ENCODE data around the gene PHF10. TPM values are rescaled to one million over a fixed set of nuclear protein-coding genes. Genes with fewer than 3 reads are reported as not detected.
A peak's percentile ranks its signal among the peaks of the same experiment; 100 is the strongest.

Gene PHF10
- total RNA-seq, 3 donors from 2014 or later: 27.9 to 79.1 (median 29.8) TPM

DNA sequence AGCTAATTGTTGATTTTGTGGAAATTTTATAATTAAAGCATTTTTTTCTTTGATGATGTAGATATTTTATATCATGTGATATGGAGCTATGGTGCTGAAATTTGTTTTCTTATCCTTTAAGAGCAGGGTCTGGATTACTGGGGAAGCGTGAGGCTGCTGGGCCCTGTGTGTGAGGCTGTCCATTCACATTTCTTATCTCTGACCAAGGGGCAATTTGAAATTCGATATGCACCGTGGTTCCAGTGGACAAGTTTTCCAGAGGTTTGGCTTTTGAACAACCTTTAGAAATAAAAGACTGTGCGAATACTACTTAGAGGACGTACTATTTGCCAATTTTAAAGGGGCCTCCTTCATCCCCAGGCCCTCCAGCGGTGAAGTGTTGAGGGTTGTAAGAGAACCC is 30.9 kb upstream of the PHF10 start:
- DNase-seq (no peak), ATAC-seq (no peak)
- Histone ChIP-seq H3K36me3 (ENCODE audit: low read depth) (no peaks in the 10 kb centered on the region), H3K4me1 (ENCODE audit: low read depth) (peaks cover 10% of the 10 kb centered on the region), H3K4me3 (no peak overlapping the region), H3K9me3 (no peaks in the 10 kb centered on the region)
- intact Hi-C loops (cut with DNase I, micrococcal nuclease): no loop called here
- TF ChIP-seq, protein P1, sequence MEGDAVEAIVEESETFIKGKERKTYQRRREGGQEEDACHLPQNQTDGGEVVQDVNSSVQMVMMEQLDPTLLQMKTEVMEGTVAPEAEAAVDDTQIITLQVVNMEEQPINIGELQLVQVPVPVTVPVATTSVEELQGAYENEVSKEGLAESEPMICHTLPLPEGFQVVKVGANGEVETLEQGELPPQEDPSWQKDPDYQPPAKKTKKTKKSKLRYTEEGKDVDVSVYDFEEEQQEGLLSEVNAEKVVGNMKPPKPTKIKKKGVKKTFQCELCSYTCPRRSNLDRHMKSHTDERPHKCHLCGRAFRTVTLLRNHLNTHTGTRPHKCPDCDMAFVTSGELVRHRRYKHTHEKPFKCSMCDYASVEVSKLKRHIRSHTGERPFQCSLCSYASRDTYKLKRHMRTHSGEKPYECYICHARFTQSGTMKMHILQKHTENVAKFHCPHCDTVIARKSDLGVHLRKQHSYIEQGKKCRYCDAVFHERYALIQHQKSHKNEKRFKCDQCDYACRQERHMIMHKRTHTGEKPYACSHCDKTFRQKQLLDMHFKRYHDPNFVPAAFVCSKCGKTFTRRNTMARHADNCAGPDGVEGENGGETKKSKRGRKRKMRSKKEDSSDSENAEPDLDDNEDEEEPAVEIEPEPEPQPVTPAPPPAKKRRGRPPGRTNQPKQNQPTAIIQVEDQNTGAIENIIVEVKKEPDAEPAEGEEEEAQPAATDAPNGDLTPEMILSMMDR (IDR thresholded peaks at IDR 0.05): no peak

DNA sequence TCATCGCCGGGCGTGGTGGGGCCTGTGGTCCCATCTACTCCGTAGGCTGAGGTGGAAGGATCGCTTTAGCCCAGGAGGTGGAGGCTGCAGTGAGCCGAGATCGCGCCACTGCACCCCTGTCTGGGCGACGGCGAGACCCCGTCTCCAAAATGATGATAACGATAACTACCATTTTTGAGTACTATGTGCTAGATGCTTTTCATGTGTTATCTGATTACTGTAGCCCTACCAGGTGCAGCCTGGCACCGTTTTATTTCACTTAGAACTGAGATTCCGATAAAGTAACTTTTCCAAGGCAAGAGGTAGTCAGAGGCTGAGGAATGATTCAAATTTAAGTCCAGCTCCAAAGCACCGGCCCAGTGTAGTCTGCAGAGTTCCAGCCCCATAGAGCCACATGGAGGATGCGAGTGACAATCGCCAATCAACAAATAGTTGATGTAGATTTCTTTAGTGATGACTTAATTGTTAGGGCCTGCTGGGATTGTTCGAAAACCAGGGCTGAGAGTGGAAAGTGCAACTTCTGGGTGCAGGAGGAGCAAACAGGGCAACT is 27.8 kb upstream of the PHF10 start:
- TF ChIP-seq, protein P1 (IDR thresholded peaks at IDR 0.05): no peak
- no peaks in the 10 kb centered on the region for H3K9me3 ChIP-seq
- H3K36me3 ChIP-seq (ENCODE audit: low read depth): no peaks in the 10 kb centered on the region
- peak in 1 of 3 donors; percentile 14 for DNase-seq
- ATAC-seq: peak; percentile 3
- H3K4me3 ChIP-seq: peak overlapping the region; percentile 45
- intact Hi-C loops (cut with DNase I, micrococcal nuclease): no loop called here
- peaks cover 15% of the 10 kb centered on the region for H3K4me1 ChIP-seq (ENCODE audit: low read depth)

DNA sequence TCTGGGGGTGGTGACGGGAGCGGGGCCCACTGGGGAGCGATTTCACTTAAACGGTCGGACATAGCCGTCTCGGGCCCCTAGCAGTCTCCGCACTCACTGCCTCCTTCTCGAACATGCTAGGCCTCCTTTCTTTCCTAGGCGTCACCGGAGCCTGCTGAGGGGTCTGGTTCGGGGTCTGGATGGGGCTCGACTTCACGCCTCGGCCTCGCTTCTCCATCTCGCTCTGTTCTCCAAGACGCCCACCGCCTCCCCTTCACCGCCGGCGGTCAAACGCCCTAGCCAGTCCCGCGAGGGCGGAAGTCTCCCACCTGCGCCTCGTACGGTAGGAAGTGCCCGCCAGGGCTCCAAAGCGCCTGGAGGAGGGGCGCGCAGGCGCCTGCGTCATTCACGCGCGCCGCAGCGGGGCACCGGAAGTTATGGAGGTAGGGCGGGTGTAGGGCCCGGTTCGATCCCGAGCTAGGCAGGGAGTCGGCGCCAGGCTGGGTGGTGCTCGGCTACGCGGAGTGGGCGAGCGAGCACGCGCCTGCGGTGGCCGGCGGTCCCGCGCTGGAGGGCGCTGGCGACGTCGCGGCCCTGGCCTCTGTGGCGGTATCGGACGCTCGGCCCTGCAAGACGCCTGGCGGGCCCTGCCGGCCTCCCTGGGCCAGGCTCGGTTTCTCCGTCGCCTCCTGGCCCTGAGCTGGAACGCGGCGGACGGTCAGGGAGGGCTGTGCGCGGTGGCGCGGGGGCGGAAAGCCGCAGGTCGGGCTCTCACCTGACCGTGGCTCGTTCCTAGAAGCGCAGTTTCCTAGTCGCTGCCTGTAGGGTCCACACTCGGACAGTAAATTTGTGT is 27.2 kb upstream of the PHF10 start, which contains the start of the genes DYNLT2 and ERMARD:
Gene DYNLT2, minus strand, starts transcription at position 331 of the 832 bp plus-strand sequence. Its CDS starts 114 bp downstream, at position 217.
Gene ERMARD, plus strand, starts transcription at position 381 of the 832 bp plus-strand sequence. Its CDS starts 36 bp downstream, at position 417.
- ATAC-seq (peak; percentile 100), DNase-seq (peak; percentile 95 to 97 (median 96))
- intact Hi-C loops (cut with DNase I, micrococcal nuclease): no loop called here
- no peaks in the 10 kb centered on the region for H3K9me3 ChIP-seq
- H3K4me3 ChIP-seq: peak within 1 kb of the TSS; percentile 45
- TF ChIP-seq, protein P1 (IDR thresholded peaks at IDR 0.05): no peak
- H3K36me3 ChIP-seq (ENCODE audit: low read depth): no peaks in the 10 kb centered on the region
- peaks cover 15% of the 10 kb centered on the region for H3K4me1 ChIP-seq (ENCODE audit: low read depth)

DNA sequence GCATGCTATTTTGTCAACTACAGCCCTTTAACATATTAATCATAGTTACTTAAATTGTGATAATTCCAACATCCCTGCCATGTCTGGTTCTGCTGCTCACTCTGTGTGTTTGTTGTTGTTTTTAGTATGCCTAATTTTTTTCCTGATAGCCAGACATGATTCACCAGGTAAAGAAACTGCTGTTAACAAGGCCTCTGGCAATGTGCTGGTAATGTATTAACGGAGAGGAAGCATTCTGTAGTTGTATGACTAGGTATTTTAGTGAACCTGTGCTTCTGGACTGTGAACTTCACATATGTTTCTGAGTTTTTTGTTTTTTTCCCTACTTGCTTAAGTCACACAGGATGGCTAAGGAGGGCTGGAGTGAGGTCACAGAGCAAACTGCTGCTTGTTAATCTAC is 22.3 kb upstream of the PHF10 start:
- Histone ChIP-seq H3K36me3 (ENCODE audit: low read depth) (no peaks in the 10 kb centered on the region), H3K4me1 (ENCODE audit: low read depth) (peaks cover 11% of the 10 kb centered on the region), H3K9me3 (no peaks in the 10 kb centered on the region), H3K4me3 (no peak overlapping the region)
- intact Hi-C loops (cut with DNase I, micrococcal nuclease): no loop called here
- no peak for ATAC-seq
- TF ChIP-seq, protein P1 (IDR thresholded peaks at IDR 0.05): no peak
- no peak for DNase-seq

DNA sequence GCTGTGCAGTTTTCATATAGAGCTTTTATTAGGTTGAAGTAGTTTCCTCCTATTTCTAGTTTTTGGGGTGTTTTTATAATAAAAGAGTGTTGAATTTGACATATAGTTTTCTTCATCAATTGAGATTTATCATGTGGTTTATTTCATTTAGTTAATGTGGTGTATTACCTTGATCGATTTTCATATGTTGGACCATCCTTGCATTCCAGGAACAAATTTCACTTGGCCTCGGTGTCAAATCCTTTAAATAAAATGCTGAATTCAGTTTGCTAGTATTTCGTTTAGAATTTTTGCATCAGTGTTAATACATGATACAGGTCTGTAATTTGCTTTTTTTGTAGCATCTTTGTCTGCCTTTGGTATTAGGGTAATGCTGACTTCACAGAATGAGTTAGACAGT is 21.1 kb upstream of the PHF10 start:
- TF ChIP-seq, protein P1 (IDR thresholded peaks at IDR 0.05): no peak
- no peaks in the 10 kb centered on the region for H3K36me3 ChIP-seq (ENCODE audit: low read depth)
- ATAC-seq (no peak), DNase-seq (no peak)
- H3K9me3 ChIP-seq: no peaks in the 10 kb centered on the region
- no peak overlapping the region for H3K4me3 ChIP-seq
- peaks cover 7% of the 10 kb centered on the region for H3K4me1 ChIP-seq (ENCODE audit: low read depth)
- intact Hi-C loops (cut with DNase I, micrococcal nuclease): no loop called here
